GM18505 (cell line): ENCODE measurements around the gene CAMKK1.
"Not testable (repeated sequence)": the region's sequence is repeated elsewhere in the genome, so short reads cannot be mapped to it uniquely, and the experiment has no call there.

Source experiments
- ATAC-seq: cut with Tn5 transposase; IDR thresholded peaks from one replicate; pipeline ENCODE4 v1.9.1; 2021; ENCODE audit not compliant: unreplicated experiment
- POLR2A ChIP-seq: IDR thresholded peaks from 4 replicates; pipeline ENCODE4 v1.6.1; 2011; ENCODE audit warnings: borderline replicate concordance; ENCODE audit not compliant: insufficient read depth, insufficient read length; ENCODE audit errors: extremely low read depth

The CAMKK1 gene

DNA sequence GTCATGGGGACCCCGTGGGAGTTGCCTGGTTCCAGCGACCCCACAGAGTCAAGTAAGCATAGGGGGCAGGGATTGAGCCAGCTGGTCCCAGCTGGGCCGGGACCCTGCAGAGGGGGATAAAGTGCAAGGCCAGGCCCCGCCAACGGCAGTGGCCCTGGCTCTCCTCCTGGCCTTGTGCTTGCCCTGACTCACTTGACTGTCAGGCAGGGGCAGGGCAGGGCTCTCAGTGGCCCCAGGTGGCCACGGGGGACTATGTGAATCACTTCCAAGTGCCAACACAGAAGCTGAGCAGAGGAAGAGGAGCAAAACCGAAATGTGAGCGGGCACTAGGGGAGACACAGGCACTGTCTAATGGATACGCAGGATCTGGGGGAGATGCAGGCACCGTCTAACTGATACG is 25.2 kb downstream of the CAMKK1 start:
- TF ChIP-seq POLR2A = no peak
- no peak for ATAC-seq

DNA sequence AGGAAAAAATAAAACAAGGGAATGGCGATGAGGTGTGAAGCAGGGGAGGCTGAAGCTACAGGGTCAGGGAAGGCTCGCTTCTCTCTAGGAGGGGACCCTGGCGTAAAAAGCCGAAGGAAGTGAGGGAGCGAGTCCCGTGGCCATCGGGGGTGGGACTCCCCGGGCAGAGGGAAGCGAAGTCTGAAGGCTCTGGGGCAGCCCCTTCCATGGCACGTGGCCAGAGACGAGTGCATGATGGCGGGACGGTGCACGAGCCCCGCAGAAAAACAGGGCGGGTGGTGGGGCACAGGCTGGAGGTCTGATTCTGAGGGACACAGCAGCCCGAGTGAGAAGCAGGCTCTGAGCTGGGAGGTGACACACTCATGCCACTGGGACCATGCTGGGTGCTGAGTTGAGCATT is 25.7 kb downstream of the CAMKK1 start:
- TF ChIP-seq POLR2A = no peak
- no peak for ATAC-seq

DNA sequence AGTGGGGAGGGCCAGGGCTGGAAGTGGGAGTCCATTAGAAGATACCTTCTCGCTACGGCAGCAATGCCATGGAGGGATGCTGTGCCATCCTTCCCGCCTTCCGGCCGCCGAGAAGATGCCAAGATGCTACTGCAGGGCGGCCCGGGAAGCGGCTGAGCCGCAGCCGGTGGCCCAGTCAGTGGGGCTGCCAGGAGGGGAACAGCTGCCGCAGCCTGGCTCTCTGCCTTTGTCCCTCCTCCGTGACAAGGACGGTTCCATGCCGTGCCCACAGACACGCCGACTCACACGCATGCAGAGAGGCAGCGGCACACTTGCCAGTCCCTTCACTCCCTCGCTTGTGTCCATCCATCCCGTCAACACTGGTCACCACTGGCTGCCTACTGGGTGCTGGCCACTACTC is 26.6 kb downstream of the CAMKK1 start:
- no peak for ATAC-seq
- TF ChIP-seq POLR2A = no peak

DNA sequence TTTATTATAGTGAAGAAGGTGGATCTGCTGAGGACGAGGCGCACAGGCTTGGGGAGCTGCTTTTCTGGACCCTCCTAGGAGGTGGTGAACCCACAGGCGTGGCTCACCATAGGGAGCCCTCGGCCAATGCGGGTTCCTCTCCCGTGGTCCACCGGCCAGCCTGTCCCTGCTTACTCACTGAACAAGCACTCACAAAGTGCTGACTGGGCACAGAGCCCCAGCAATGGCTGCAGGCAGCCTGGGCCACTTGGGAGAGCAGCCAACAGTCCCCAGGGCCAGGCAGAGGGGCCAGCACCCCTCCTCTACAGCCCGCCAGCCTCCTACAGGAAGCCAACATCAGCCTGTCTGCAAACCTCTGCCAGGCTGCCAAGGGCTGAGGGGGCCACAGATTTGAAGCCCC is 27.7 kb downstream of the CAMKK1 start:
- ATAC-seq = no peak
- no peak for TF ChIP-seq POLR2A

DNA sequence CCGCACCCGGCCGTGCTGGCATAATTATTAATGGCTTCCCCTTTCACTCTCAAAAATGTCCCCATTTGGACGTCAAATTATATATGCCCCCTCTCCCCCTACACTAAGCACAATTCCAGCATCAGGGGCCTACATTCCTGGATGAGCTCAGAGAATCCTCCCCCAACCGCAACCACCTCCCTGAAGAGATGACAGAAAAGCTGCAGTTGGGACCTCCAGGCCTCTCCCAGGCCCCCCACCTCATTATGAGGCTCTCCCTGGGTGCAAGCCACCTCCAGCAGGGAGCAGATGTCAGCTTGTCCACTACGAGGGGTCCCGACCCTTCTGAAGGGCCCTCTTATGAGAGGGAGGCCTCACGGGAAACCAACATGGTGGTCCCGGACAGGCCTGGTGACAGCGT is 28.3 kb downstream of the CAMKK1 start:
- no peak for TF ChIP-seq POLR2A
- ATAC-seq = no peak

DNA sequence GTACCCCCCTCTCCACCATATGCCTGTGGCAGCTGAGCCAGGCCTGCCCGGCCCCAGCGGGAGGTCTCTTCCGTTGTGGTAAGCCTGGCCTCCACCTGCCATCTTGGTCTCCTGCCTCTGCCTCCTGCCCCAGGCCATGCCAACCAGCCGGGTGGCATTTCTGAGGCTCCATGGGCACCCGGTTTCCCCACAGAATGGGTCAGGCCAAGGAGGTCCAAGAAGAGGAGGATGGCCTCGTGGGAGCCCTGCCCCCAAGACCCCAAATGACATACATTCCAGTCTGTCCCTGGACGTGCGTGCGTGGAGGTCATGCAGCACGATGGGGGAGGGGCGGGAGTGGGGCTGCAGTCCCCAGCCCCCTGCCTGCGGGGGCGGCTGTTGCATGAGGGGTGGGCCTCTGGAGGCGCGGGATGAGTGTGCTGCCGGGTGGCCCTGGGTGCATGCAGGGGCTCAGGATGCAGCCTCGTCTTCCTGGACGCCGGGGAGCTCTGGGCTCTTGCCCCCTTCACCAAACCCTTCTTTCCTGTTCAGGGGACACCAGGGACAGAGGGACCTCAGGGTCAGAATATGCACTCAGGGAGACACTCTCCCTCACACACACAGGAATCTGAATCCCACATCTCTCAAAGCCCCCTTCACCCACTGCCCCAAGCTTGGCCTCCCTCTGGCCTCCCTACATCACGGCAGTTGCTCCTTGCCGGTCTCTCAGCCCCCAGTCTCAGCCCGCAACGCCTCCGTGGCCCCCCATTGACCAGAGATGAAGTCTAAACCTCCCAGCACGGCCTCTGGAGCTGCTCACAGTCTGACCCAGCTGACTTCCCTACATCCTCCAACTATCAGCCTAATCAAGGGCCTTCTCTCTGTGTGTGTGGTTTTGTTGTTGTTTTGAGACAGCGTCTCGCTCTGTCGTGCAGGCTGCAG is 30.8 kb downstream of the CAMKK1 start:
- no peak for TF ChIP-seq POLR2A
- ATAC-seq = no peak

DNA sequence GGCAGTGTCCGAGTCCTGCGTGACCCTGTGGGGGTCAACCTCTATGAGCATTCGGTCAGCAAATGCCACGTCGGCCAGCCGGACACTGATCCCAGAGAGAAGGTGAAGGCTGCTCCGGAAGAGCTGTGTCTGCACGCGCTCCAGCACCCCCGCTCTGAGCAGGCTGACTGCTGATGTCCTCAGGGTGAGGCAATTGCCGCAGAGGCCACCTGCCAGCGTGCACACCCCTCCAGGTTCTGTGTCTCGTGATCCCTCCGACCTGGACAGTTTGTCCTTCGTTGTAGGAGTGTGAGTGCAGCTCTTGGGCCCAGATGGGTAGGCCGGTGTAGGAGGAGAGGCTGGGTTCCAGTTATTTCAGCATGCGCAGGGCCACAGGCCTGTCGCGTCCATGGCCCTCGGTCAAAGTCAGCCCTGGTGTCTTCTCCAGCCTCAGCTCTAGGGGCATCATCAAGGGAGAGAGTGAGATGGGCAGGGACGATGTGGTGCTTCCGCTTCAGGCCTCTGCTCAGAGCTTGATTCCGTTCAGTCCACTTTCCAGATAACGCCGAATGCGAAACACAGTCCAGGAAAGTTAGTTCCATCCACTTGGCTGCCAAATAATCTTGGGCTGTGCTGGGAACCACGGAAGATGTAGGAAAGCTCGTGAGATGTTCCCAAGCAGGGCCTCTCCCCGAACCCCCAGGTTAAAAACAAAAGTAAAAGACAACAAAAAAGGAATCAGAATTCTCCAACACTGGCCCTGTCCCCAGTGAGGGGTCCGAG is 31.7 kb downstream of the CAMKK1 start:
- no peak for ATAC-seq
- no peak for TF ChIP-seq POLR2A

DNA sequence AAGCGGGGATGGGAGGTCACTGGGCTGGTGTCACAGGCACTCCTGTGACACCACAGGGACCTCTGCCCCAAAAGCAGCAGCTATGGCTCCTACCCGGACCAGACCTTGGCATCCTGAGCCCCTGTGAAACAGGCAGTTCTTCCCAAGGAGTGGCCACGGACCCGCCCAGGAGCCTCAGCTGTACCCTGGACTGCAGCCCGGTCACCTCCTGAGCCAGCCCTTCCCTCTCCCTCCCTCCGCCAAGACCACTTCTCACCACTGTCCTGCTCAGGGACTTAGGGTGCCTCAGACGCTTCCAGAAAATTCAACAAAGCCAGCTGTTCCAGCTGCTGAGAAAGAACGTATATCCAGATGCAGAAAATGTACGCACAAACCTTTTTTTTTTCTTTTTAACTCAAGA is 32.9 kb downstream of the CAMKK1 start:
- TF ChIP-seq POLR2A = no peak
- ATAC-seq = no peak

DNA sequence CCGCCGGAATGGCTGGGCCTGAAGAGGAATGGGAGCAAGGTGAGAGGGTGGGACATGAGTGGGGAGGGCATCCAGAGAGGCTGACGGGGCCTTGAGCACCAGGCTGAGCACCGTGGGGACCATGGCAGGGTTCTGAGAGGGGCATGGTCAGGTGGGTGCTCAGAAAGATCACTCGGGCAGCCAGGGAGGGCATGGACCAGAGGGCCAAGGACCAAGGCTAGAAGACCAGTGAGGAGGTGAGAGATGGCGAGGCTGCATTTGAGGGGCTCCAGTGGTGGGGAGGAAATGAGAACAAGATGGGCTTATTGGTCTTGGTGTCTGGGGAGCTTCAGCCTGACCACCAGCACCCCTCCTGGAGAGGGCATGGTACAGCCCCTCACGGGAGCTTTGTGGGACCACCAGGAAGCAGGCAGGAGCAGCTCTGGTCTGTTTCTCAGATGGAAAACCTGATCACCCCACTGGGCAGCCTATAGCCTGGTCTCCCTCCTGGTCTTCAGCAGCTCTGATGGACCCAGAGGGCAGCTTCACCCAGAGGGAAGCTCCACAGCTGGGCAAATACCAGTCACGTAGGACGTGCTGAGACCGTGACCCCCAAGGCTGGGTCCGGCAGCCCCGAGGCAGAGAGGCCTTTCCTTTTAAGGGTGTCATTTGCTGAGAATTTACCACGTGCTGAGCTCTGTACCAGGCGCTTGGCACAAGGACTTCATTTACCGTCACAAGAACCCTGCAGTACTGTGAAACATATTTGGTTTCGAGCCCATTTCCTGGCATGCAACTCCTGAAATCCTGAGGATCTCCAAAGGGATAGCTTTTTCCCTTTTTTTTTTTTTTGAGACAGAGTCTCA is 35.4 kb downstream of the CAMKK1 start:
- ATAC-seq = no peak
- no peak for TF ChIP-seq POLR2A

DNA sequence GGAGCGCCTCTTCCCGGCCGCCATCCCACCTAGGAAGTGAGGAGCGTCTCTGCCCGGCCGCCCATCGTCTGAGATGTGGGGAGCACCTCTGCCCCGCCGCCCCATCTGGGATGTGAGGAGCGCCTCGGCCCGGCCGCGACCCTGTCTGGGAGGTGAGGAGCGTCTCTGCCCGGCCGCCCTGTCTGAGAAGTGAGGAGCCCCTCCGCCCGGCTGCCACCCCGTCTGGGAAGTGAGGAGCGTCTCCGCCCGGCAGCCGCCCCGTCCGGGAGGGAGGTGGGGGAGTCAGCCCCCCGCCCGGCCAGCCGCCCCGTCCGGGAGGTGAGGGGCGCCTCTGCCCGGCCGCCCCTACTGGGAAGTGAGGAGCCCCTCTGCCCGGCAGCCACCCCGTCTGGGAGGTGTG is 38.6 kb downstream of the CAMKK1 start:
- ATAC-seq = not testable (repeated sequence)

DNA sequence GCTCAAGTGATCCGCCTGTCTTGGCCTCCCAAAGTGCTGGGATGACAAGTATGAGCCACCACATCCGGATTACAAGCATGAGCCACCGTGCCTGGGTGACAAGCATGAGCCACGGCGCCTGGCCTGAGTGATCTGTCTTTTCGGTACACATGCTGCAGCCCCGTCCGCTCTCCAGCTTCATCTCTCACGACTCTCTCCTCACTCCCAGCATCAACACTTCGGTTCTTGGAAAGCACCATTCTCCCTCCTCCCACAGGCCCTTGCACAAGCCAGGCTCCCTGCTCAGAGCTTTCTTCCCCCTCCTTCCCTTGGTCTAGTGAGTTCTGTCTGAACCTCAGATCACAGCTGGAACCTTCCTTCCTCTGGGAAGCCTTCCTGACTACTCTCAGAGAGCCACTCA is 40.3 kb downstream of the CAMKK1 start:
- no peak for TF ChIP-seq POLR2A
- no peak for ATAC-seq

DNA sequence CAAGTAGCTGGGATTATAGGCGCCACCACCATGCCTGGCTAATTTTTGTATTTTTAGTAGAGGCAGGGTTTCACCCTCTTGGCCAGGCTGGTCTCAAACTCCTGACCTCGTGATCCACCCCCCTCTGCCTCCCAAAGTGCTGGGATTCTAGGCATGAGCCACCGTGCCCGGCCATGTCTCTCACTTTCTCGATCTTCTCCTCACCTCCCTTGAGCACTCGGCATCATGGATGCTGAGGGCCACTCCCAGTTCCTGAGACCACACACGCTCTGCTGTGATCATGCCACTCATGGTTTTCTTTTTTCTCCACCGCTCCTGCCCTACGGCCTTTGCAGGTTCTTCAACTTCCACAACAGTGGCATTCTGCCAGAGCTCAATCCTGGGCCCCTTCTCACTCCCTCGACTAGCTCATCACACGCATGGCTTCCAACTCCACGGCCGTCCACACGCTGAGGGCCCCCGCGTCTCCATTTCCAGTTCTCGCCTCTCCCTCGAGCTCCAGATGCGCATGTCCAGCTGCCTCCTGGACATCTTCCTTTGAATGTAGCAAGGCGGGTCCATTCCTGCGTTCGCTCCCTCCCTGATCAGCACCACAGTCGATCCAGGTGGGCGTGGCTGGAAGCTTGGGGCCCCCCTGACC is 41.3 kb downstream of the CAMKK1 start:
- TF ChIP-seq POLR2A = no peak
- ATAC-seq = no peak
